Endothelial cell of umbilical vein (primary cell): ENCODE results near the gene CERS6.

Experiments used
- FOS ChIP-seq: IDR thresholded peaks from 2 replicates; pipeline ENCODE4 v1.6.1; 2011; ENCODE audit warnings: mild to moderate bottlenecking, low read length, moderate library complexity, borderline replicate concordance; ENCODE audit not compliant: insufficient read depth
- POLR2AphosphoS5 ChIP-seq: IDR thresholded peaks from 2 replicates; pipeline ENCODE4 v1.6.1; 2012; ENCODE audit warnings: low read depth, mild to moderate bottlenecking, control low read depth, low read length, moderate library complexity; ENCODE audit not compliant: insufficient read depth

DNA sequence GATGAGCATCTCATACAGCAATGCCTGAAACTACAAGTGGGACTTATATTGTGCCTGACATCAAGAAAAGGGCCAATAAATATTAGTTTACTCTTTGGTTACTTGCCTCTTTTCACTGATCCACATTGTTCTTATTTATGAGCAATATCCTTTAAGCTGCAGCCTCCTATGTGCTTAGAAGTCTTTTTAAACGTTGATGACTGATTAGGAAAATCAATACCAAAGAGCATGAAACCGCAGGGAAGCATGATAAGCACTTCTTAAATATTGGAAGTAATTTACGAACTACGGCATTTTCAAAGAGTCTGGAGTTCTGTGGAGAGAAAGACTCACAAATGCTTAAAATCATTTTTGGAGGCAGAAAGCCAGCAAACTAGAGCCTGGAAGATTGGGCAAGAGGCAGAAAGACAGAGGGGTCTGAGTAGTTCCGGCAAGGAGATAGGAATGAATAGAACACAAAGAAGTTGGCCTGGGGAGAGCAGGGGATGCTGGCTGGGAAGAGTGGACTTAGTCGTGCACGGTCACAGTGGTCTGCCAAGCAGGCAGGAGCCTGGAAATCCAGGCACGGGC lies 223.8 kb downstream of the CERS6 start:
- TF ChIP-seq FOS (no peak), POLR2AphosphoS5 (no peak)
